NCI-H187 treated with DMSO at 0.1 percent for 48 hours (cell line): ENCODE measurements around the gene C20orf144.
A peak's percentile ranks its signal among the peaks of the same experiment; 100 is the strongest.

Source experiments
- DNase-seq: peaks from one replicate; lab custom pipeline; 2025; lab: John Stamatoyannopoulos, UW

The C20orf144 gene

DNA sequence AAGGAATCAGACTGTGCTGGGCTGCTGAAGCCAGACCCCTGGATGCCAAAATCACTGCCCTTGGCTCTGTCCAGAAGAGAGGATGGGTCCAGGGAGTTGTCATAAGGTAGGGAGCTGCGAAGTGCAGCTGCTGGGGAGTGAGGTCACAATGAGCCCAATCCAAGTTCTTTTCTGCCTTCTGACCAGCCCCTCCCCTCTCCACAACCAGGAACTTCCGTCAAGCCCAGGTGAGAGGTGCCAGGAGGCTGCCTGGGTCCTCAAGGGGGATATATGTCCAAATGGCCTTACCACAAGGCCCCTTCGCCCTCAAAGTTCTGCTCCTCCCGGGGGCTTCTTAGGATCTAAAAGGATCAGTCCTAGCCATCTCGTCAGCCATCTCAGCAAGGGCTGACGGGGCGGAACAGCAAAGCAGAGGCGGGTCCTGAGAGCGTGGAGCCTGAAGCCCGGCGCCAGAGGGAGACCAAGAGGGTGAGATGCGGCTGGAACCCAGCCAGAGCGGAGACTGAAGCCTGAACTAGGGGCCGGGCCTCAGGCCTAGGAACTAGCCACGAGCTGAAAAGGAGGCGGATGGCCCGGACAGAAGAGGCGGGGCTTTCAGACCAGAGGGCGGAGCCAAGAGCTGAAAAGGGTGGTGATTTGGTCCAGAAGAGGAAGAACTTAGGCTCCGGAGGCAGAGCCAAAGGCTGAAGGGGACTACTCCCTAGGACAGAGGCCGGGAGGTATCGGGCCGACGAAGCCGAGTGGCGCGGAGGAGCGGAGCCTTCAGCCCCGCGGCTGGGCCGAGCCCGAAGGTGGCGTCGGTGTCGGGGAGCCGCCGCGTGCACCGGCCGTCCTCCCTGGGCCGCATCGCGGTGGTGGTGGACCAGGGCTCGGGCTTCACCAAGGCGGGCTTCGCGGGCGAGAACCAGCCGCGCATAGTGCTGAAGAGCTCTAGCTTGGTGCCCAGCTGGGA lies 4.4 kb downstream of the C20orf144 start, which contains the start of gene ACTL10:
Gene ACTL10, plus strand, starts transcription at position 651 of the 952 bp plus-strand sequence. CDS start 555 bp downstream, outside the sequence.
- DNase-seq: peak; percentile 90

DNA sequence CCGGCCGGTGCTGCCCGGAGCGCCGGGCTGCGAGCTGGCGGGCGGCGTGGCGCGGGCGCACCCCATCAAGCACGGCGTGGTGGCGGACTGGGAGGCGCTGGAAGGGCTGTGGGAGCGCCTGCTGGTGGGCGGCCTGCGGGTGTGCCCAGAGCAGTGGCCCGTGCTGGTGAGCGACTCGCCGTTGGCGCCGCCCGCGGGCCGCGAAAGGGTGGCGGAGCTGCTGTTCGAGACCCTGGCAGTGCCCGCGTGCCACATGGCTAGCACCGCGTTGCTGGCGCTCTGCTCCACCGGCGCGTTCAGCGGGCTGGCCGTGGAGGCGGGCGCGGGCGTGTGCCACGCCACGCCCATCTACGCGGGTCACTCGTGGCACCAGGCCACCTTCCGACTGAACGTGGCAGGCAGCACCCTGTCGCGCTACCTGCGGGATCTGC lies 5.1 kb downstream of the C20orf144 start:
- no peak for DNase-seq

DNA sequence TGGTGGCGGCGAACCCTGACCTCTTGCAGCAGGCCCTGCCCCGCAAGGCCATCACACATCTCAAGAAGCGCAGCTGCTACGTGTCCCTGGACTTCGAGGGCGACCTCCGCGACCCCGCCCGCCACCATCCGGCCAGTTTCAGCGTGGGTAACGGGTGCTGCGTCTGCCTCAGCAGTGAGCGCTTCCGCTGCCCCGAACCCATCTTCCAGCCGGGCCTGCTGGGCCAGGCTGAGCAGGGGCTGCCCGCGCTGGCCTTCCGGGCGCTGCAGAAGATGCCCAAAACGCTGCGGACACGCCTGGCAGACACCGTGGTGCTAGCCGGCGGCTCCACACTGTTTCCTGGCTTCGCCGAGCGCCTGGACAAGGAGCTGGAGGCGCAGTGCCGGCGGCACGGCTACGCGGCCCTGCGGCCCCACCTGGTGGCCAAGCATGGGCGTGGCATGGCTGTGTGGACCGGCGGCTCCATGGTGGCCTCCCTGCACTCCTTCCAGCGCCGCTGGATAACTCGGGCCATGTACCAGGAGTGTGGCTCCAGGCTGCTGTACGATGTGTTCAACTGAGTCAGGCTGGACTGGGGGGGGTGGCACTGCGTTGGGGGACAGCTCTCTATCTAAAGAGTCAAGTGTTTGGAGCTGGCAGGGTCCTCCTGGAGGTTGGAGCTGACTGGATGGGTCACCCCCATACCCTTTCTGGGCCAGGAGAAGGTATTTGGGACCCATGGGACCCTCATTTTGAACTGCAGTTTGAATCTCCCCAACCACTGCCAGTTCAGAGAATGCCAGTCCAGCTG lies 5.7 kb downstream of the C20orf144 start:
- DNase-seq: peak; percentile 38

DNA sequence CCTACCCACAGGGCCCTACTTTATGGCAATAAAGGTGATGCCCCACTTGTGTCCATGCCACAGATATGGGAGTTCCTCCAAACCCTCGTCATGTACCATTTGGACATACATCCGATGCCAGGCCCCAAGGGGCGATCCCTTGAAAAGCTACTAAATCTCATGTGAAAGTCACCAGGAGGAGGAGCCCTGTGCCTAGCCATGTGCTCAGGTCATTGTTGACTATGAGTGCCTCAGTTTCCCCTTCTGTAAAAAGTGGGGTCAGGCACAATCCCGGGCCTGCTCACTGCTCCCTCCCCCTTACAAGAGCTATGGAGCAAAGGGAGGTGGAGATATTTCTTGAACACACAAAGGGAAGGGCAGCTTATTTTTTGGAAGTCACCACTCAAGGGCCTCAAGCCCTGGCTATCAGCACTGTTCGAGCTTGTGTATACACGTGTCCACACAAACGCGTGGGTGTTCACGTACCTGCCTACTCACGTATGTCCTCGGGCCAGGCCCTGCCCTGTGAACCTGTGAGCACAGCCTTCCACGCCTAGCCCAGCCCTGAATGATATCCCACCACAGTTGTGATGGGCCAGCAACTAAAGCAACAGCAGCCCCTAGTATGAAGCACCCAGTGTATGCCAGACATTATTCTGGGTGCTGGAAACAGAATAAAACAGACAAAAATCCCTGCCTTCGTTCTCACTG lies 6.5 kb downstream of the C20orf144 start:
- DNase-seq: no peak

DNA sequence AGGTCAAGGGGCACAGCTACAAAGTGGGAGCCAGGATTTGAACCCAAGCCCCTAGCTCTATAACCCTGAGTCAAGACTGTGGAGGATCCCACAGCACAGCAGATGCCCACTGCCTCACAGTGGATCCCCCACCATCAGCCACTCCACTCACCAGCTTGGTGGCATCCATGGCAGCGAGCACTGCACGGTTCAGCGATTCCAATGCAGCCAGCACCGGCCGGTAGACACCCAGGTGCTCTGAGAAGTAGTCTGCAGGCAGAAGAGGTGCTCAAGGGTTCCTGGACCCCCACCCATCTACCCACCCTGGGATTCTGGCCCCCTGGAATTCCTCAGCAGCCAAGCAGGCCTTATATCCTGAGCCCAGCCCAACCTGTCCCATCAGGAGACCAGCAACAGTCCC lies 7.1 kb downstream of the C20orf144 start:
- no peak for DNase-seq

DNA sequence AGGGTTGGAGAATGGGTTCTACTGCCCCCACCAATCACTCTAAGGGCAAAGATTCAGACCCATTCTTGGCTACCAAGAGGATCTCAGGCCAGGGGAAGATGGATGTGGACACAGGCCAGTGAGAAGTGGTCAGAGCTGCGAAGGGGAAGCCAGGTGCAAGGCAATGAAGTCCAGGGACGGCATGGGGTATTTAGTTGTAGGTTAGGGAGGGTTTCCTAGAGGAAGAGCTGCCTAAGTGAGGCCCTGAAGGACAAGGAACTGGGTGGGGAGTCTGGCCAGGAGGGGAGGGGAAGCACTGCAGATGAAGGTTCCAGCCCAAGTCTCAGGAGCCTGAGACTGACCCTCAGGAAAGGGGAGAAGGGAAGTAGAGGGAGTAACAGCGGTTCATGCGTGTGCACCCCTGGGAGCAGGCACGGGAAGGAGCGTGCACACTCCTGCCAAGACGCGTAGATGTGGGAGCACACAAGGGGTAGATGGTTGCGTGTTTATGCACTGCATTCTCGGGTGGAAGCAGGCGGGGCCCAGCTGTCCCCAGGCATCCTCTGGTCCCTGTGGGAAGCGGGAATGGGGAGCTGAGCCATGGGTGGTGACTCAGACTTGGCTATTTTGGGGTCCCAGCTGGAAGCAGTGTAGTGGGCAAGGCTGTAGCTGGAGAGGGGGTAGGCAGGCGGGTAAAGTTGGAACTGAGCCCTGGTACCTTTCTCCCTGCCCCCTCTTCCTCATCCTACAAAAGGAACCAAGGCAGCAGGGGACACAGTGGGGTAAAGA lies 7.9 kb downstream of the C20orf144 start:
- DNase-seq: no peak

DNA sequence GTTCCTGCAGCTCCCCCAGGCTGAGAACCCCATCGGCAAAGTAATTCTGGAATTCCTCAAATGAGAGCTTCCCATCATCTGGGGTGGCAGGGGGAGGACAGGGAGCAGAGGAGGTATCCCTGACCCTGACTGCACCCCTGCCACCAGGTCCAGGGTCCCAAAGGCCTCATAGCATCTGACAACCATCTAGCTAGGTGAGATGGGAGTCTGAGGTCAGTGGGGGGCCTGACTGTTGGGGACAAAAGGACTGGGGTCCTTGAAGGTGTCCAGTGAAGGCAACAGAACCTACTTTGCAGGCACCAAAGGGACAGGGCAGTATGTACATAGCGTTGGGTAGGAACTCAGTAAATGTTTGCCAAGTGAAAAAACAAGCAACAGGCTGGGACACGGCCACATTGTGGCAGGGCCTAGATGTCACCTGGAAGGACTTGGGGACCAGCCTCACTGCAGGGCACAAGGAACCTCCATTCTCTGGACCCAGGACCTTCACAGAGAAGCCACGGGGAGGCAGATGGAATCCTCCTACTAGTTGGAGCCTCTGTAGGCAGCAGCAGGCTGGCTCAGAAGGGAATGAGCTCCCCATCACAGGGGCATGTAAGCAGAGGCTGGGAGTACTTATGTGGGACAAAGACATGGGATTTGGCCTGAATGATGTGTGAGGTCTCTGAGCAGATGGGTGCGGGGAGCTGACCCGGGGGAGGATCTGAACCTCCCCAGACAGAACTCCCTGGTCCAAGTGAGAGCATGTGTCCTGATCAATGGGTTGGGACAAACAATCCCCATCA lies 8.8 kb downstream of the C20orf144 start:
- no peak for DNase-seq

DNA sequence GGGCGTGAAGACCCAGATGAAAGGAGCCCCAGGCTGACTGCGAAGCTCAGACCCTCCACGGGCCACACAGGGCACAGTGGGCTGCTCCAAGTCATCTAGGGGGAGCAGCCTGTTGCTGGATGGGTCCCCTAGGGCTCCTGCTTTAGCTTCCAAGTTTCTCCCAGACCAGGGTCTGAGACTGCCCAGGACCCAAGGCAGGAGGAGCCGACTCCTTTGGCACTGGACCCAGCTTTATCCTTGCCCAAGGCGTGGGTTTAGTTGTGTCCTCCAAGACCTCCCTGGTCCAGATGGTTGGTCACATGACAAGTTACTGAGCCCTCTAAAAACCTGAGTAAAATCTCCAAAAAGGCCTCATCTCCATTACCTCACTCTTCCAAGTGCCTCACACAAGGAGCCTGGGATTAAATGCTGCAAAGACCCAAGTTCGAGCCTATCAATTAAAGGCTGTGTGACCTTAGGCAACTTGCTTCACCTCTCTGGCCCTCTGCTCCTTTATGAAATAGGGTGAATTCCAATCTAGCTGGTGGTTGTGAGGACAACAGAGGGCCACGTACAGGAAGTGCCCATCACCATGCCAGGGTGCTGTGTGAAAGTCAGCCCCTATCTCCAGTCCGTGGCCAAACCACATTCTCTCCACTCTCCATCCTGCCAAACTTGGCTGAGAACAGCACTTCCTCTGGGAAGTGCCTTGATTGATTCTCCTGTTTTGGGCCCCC lies 9.6 kb downstream of the C20orf144 start:
- DNase-seq: no peak

DNA sequence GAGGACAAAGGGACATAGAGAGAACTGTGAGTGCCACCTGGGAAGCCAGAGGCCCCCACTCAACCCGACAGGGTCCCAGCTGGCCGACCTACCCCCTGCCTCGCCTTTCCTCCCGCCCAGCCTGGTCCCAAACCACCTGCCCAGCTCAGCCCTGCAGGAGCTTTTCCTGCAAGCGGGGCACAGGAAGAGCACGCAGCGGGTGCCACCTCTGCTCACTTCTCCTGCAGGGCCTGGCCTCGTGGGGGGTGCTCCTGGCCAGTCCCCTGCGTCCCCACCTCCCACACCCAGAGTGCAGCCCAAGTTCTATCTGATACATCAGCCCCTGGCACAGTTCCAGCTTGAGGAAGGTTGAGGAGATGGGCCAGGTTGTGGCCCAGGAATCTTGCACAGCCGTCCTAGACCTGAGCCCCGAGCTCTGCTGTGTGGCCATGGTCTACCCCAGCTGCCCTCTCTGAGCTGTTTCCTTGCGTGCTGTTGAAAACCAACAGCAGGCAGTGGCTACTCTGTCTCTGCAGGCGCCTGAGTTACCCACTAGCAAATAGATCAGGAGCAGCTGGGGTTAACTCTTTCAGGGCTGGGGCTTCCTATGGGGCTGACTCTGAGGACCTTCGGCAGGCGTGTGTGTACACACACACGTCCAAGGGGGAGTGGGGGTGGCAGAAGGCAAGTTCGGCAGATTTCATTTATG lies 10.4 kb downstream of the C20orf144 start:
- no peak for DNase-seq

DNA sequence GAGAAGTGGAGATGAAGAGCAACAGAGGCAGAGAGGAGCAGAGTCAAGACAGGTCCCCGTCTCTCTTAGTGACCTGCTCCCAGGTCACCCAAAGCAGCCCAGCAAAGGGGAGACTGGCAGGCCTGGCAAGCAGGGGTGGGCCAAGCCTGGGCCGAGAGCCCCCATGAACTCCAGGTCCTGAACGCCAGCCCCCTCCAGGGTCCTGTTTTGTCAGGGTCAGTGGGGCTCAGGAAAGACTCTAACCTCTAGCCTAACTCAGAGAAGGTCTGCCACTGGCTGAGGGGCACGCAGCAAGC lies 10.9 kb downstream of the C20orf144 start:
- no peak for DNase-seq

DNA sequence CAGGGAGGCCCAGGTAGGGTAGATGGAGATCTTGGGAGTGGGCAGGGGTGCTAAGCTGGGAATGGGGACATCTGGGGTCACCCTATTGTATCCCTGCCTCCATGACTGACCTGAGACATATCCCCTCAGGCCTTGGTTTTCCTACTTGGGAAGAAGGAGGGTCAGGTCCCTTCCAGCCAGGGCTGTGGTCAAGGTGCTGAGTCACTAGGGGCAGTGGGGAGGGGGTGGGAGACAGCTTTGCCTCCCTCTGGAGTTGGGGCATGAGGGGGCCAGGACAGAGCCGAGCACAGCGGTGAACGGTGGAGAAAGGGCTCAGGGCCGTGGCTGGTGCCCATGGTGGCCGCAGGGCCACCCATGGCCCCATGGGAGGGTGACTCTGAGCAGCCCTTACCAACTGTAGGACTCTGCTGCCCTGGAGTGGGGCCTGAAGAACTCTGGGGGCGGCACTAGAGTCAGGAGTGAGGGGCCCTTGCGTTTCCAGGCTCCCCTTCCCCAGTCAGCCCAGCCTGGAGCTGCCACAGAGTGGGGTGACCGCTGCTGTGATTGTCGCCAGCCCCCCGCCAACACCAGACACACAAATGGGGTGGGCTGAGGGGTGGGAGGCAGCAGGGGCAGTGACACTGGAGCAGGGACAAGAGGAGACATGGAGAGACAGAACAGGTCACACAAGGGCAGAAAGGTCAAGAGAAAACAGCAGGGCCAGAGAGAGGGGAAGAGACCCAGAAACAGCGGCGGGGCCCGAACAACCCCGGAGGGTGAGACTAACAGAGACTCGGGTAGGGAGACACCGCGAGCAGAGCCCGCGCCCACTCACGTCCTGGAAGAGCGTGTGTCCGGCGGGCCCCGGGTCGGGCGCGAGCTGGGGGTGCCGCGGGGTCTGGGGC lies 11.5 kb downstream of the C20orf144 start:
- no peak for DNase-seq

DNA sequence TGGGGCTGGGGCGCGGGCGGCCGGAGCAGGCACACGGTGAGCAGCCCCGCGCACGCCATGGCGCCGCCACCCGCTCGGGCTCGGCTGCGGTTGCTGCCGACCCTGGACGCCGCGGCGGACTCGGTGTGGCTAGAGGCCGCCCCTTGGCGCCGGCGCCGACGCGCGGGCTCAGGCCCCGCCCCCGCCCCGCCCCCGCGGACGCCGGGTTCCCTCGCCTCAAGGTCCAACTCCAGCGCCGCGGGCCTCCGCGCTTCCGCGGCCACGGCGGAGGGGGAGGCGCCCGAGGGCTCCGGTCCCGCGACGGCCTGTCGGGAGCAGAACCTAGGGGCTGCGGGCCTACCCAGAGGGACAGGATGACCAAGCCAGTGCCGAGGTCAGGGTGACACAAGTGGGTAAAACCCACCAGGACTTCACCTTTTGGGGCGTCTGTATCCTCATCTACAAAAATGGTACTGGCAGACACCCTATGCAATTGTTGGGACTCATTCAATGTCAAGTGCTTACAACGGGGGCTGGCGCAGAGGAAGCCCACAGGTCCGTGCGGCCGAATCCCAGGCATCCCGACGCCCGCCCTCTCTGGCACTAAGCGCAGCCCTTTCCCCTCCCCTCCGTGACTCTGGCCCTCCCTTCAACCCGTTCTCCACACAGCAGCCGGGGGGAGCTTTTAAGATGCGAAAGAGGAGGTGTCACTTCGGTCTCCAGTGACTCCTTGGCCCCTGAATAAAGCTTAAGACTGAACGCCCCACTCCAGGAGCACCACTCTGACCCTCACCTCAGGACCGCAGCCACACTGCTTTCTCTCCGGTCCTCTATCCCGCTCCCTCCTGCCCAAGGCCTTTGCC lies 12.4 kb downstream of the C20orf144 start, which contains the start of gene NECAB3:
Gene NECAB3, minus strand, starts transcription at position 135 of the 842 bp plus-strand sequence. Its CDS starts 76 bp downstream, at position 59.
- DNase-seq: no peak

DNA sequence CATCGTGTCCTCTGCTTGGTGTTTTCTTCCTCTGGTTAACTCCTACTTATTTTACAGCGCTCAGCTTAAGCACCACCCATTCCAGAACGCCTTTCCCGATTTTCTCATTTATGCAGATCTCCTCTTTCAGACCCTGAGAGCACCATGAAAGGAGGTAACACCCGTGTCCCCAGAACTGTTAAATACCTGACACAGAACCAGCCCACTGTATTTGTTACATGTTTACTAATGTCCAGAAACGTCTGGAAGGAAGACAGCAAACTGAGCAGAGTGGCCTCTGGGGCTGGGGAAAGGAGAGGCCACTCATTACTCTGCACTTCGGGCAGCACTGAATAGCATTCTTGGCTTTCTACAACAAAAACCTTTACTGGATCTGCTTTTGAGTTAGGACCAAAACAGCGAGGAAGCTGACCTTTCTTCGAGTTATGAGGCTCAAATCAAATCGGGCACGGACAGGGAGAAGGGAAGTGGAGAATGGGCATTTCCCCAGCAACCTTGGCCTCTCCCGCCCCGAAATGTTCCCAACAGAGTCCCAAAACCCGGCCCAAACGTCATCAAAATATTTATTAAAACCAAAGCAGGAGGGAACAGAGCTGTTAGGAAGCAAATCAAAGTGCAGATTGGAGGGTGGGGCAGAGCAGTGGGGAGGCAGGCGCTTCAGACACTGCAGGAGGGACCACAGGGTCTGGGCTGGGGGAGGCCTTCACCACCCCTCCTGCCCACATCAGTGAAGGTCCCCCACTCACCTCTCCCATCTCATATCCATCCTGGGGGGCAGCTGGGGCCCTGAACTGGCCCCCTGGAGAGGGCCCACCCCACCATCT lies 13.2 kb downstream of the C20orf144 start:
- DNase-seq: no peak

DNA sequence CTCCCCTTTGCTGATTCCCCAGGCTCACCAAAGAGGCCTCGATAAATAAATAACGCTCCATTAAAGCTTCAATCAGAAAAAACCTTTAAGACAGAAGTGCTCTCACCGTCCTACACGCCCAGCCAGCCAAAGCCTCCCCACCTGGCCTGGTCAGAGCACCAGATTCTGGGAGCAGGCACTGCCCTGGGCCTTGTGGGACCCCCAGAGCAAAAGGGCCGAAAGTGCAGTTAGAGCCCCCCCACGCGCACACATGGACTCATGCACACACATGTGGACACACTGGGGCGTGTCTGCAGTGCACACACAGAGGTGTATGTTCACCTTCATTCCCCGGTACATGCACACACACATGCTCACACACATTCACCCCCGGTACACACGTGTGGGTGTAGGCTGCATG lies 14.0 kb downstream of the C20orf144 start:
- no peak for DNase-seq

DNA sequence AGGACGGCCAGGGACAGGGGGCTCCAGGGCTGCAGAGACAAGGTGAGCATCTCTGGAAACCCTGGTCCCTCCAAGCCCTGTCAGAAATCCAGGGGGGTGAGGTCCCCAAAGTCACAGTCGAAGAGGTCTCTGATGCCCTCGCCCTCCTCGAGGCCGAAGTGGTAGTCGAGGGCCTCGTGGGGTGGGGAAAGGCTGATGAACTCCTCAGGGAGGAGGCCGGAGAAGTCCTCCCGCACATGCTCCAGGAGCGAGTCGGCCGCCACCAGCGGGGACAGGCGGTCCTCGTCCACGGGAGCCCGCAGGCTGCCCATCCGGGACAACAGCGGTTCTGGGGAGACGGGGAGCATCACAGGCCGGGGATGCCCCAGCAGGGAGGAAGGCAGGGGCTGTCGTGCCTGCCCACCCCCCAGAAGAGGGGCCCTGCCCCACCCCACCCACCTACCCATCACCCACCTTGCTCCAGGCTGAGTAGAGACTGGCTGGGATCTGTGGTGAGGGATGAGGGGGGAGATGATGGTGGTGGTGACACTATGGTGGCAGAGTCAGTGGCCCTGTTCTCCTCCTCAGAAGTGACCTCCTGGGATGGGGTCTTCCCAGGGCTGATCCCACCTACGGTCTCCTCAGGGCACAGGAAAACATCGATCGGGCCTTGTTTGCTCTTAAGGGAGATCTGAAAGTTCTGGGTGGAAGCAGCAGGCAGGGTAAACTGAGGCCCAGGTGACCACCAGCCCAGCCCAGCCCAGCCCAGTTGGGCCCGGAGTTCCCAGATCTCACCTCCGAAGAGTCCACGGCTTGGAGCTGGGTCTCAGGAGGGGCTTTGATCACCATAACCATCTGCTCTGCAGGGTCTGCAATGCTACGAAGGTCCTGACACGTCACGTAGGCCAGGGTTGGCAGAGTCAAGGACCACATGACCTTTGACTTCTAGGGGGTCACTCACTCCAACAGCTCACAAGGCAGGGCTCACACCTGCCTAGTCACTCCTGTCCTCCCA lies 14.8 kb downstream of the C20orf144 start:
- DNase-seq: no peak
